Measurements from ENCODE around the gene GPR17.

GRCh38 chr2:127688405-127688804 is 42.5 kb downstream of the GPR17 start:
- TF ChIP-seq CREB5 (CRISPR knock-in tag; IDR thresholded peaks at IDR 0.05; ENCODE audit: low read depth) (no peak), SNAI2 (CRISPR knock-in tag; IDR thresholded peaks at IDR 0.05) (no peak), ARNTL (CRISPR knock-in tag; IDR thresholded peaks at IDR 0.05; ENCODE audit: borderline replicate concordance, low read depth) (no peak), RARB (CRISPR knock-in tag; IDR thresholded peaks at IDR 0.05) (no peak), POU6F1 (CRISPR knock-in tag; IDR thresholded peaks at IDR 0.05; ENCODE audit: borderline replicate concordance, low read depth) (no peak)

All from SK-N-SH treated with all-trans-retinoic acid at 6 μM for 48 hours (cell line).